HG03108 (cell line): ENCODE measurements around the gene GSC2.

Experiments used
- ATAC-seq: cut with Tn5 transposase; IDR thresholded peaks from one replicate; pipeline ENCODE4 v1.9.1; 2021; ENCODE audit warnings: moderate library complexity; ENCODE audit not compliant: unreplicated experiment

The GSC2 gene

DNA sequence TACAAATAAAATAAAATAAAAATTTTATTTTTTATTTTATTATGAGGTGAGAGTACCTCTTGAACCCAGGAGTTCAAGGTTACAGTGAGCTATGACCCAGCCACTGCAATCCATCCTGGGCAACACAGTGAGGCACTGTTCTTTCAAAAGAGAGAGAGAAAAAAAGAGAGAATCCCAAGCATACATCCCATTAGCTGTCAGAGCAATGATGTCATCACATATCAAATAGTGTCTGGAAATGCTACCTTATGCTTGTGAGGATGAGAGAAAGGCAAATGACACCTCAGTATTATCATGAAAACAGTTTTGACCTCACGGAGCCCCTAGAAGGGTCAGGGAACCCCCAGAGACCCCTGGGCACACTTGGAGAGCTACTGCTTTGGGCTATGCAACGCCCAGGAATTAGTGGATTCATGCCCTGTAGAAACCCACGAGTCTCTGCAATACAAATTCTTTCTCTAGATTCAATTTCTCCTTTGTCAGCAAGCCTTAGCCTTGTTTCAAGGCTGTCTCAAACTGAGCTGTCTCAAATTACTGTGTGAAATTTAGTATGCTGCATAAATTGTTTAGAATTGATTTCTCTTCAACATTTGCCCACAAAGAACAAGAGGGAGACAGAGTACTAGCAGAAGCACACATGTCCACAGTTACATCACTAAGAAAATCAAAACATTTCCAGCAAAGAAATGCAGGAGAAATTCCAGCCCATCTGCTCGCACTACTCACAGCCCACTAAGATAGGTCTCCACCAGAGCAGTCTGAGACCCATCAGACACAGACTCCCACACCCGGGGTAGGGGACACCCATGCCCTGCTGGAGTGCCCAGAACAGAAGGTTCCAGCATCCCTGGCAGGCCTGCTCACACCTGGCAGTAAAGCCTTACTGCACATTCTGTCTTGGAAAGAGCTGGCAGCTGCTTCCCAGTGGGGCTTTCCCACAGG, 45.9 kb downstream of the GSC2 start:
- no peak for ATAC-seq

DNA sequence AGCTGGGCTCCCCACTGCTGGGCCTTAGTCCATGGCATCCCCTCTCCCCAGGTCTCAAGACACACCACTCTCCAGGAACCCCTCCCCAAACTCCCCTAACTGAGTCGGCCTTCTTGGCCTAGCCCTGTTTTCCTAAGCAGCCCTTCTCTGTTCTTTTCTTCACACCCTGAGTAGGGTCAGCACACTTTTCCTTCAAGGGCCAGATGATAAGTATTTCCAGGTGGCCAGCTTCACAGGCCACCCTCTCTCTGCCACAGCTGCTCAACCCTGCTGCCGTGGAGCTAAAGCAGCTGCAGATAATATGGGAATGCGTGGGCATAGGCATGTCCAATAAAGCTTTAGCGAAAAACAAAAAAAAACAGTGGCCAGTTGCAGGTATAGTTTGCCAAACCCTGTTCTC, 51.9 kb downstream of the GSC2 start:
- ATAC-seq, result no peak

DNA sequence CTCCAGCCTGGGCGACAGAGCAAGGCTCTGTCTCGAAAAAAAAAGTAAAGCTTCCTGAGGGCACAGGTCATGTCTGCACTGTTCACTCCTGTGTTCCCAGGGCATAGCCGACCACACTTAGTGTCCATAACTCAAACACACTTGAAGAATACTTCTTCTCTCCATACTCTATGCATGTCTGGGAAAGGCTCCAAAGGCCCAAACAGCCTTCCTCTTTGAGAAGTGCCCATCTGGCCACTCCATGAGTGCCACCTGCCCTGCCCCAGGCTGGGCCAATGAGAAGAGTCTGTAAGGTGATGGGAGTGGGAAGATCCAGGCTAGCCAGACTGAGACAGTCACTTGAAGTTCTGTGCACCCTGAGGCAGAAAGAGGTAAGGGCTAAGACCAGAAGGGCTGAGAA, 52.6 kb downstream of the GSC2 start:
- no peak for ATAC-seq
